ENCODE data around the gene WDR82.

Gene WDR82

GRCh38 chr3:52230461-52230860 is 48.0 kb downstream of the WDR82 start:
- H3K4me2 ChIP-seq (ENCODE audit: low read length) = no peak overlapping the region
- peaks cover 56% of the 10 kb centered on the region for H3K36me3 ChIP-seq (ENCODE audit: control insufficient read depth, low read length)
- H3K9me2 ChIP-seq (replicated peaks; ENCODE audit: control insufficient read depth, low read length) = no peaks in the 10 kb centered on the region
- no peak overlapping the region for H3K27ac ChIP-seq (ENCODE audit: low read depth, low read length)
- peaks cover 30% of the 10 kb centered on the region for H3K4me1 ChIP-seq (ENCODE audit: control insufficient read depth, low read length)
- no peaks in the 10 kb centered on the region for H3K27me3 ChIP-seq (ENCODE audit: control insufficient read depth, low read length)
- no peak overlapping the region for H3K4me3 ChIP-seq (ENCODE audit: low read length)
- peaks cover 16% of the 10 kb centered on the region for H3F3A ChIP-seq (ENCODE audit: control insufficient read depth, insufficient read depth)
- H3K9me3 ChIP-seq (ENCODE audit: control insufficient read depth, insufficient read depth, low read length) = no peaks in the 10 kb centered on the region
- TF ChIP-seq CTCF (IDR thresholded peaks at IDR 0.05; ENCODE audit: low read depth, low read length, poor library complexity, severe bottlenecking) = no peak
- TF ChIP-seq EZH2phosphoT487 (IDR thresholded peaks at IDR 0.05; ENCODE audit: borderline replicate concordance, low read length) = no peak
- no peaks in the 10 kb centered on the region for H4K20me1 ChIP-seq (ENCODE audit: control insufficient read depth, insufficient read depth, low read depth, low read length)
- H3K79me2 ChIP-seq (ENCODE audit: control insufficient read depth, low read length) = peaks cover 1% of the 10 kb centered on the region

- no peaks in the 10 kb centered on the region for H4K20me1 ChIP-seq (ENCODE audit: control insufficient read depth, insufficient read depth, low read depth, low read length)
- H3F3A ChIP-seq (ENCODE audit: control insufficient read depth, insufficient read depth) = peaks cover 16% of the 10 kb centered on the region
- H3K27me3 ChIP-seq (ENCODE audit: control insufficient read depth, low read length) = no peaks in the 10 kb centered on the region
- no peak overlapping the region for H3K4me2 ChIP-seq (ENCODE audit: low read length)
- no peaks in the 10 kb centered on the region for H3K9me3 ChIP-seq (ENCODE audit: control insufficient read depth, insufficient read depth, low read length)
- no peak overlapping the region for H3K4me3 ChIP-seq (ENCODE audit: low read length)
- TF ChIP-seq EZH2phosphoT487 (IDR thresholded peaks at IDR 0.05; ENCODE audit: borderline replicate concordance, low read length) (no peak), CTCF (IDR thresholded peaks at IDR 0.05; ENCODE audit: low read depth, low read length, poor library complexity, severe bottlenecking) (no peak)
- H3K4me1 ChIP-seq (ENCODE audit: control insufficient read depth, low read length) = peaks cover 33% of the 10 kb centered on the region
- no peak overlapping the region for H3K27ac ChIP-seq (ENCODE audit: low read depth, low read length)
- no peaks in the 10 kb centered on the region for H3K9me2 ChIP-seq (replicated peaks; ENCODE audit: control insufficient read depth, low read length)
- peaks cover 8% of the 10 kb centered on the region for H3K79me2 ChIP-seq (ENCODE audit: control insufficient read depth, low read length)
- H3K36me3 ChIP-seq (ENCODE audit: control insufficient read depth, low read length) = peaks cover 57% of the 10 kb centered on the region
Measured at GRCh38 chr3:52229656-52230055, 48.8 kb downstream of the WDR82 start.

- peaks cover 16% of the 10 kb centered on the region for H3F3A ChIP-seq (ENCODE audit: control insufficient read depth, insufficient read depth)
- no peaks in the 10 kb centered on the region for H3K27me3 ChIP-seq (ENCODE audit: control insufficient read depth, low read length)
- no peak for TF ChIP-seq EZH2phosphoT487 (IDR thresholded peaks at IDR 0.05; ENCODE audit: borderline replicate concordance, low read length)
- TF ChIP-seq CTCF (IDR thresholded peaks at IDR 0.05; ENCODE audit: low read depth, low read length, poor library complexity, severe bottlenecking) = no peak
- no peaks in the 10 kb centered on the region for H3K9me3 ChIP-seq (ENCODE audit: control insufficient read depth, insufficient read depth, low read length)
- H3K79me2 ChIP-seq (ENCODE audit: control insufficient read depth, low read length) = peaks cover 16% of the 10 kb centered on the region
- H3K9me2 ChIP-seq (replicated peaks; ENCODE audit: control insufficient read depth, low read length) = no peaks in the 10 kb centered on the region
- peaks cover 4% of the 10 kb centered on the region; the same call in 1 of the 2 replicates for H4K20me1 ChIP-seq (ENCODE audit: control insufficient read depth, insufficient read depth, low read depth, low read length)
- H3K27ac ChIP-seq (ENCODE audit: low read depth, low read length) = no peak overlapping the region
- peaks cover 41% of the 10 kb centered on the region for H3K4me1 ChIP-seq (ENCODE audit: control insufficient read depth, low read length)
- no peak overlapping the region for H3K4me3 ChIP-seq (ENCODE audit: low read length)
- H3K36me3 ChIP-seq (ENCODE audit: control insufficient read depth, low read length) = peaks cover 58% of the 10 kb centered on the region
- H3K4me2 ChIP-seq (ENCODE audit: low read length) = no peak overlapping the region
Measured at GRCh38 chr3:52228751-52229291, 49.6 kb downstream of the WDR82 start.
